Neutrophil (primary cell): ENCODE data around the gene PREB.

Source experiments
- H3K27ac ChIP-seq: fragments of 200-600 bp; sonication (generic); 2 replicates; pipeline ENCODE4 v1.5.1; 2016; ENCODE audit warnings: mild to moderate bottlenecking, moderate library complexity
- H3K27me3 ChIP-seq: fragments of 200-600 bp; sonication (generic); 2 replicates; pipeline ENCODE4 v1.6.0; 2016; ENCODE audit warnings: mild to moderate bottlenecking
- H3K36me3 ChIP-seq: fragments of 200-600 bp; sonication (generic); 2 replicates; pipeline ENCODE4 v1.5.1; 2017
- H3K4me1 ChIP-seq, 2 experiments: fragments of 200-600 bp in 1 of 2; sonication (generic) in 1 of 2; 1 replicate in 1 of 2; 2 replicates in 1 of 2; pipeline versions ENCODE4 v1.5.1 to v1.6.1; 2013 to 2016; ENCODE audit warnings: low read depth in 1 of 2, low read length in 1 of 2, mild to moderate bottlenecking in 1 of 2, moderate library complexity in 1 of 2; ENCODE audit not compliant: control insufficient read depth in 1 of 2, insufficient read depth in 1 of 2
- H3K4me3 ChIP-seq, 2 experiments: fragments of 200-600 bp in 1 of 2; sonication (generic) in 1 of 2; 1 replicate in 1 of 2; 2 replicates in 1 of 2; pipeline ENCODE4 v1.5.1; 2013 to 2016; ENCODE audit warnings: low read depth in 1 of 2, low read length in 1 of 2, mild to moderate bottlenecking in 1 of 2, moderate library complexity in 1 of 2
- H3K9me3 ChIP-seq: fragments of 200-600 bp; sonication (generic); 2 replicates; pipeline ENCODE4 v1.5.1; 2016
- CTCF ChIP-seq: fragments of 200-600 bp; sonication (generic); IDR thresholded peaks from 2 replicates; pipeline ENCODE4 v1.5.1; 2016; ENCODE audit warnings: antibody characterized with exemption

The PREB gene

GRCh38 chr2:27150639-27151230 lies 16.3 kb upstream of the PREB start:
- Histone ChIP-seq H3K27me3 (no peaks in the 10 kb centered on the region), H3K9me3 (no peaks in the 10 kb centered on the region), H3K4me1 (no peaks in the 10 kb centered on the region), H3K36me3 (no peaks in the 10 kb centered on the region), H3K27ac (no peak overlapping the region), H3K4me3 (no peak overlapping the region)
- TF ChIP-seq CTCF = no peak

DNA sequence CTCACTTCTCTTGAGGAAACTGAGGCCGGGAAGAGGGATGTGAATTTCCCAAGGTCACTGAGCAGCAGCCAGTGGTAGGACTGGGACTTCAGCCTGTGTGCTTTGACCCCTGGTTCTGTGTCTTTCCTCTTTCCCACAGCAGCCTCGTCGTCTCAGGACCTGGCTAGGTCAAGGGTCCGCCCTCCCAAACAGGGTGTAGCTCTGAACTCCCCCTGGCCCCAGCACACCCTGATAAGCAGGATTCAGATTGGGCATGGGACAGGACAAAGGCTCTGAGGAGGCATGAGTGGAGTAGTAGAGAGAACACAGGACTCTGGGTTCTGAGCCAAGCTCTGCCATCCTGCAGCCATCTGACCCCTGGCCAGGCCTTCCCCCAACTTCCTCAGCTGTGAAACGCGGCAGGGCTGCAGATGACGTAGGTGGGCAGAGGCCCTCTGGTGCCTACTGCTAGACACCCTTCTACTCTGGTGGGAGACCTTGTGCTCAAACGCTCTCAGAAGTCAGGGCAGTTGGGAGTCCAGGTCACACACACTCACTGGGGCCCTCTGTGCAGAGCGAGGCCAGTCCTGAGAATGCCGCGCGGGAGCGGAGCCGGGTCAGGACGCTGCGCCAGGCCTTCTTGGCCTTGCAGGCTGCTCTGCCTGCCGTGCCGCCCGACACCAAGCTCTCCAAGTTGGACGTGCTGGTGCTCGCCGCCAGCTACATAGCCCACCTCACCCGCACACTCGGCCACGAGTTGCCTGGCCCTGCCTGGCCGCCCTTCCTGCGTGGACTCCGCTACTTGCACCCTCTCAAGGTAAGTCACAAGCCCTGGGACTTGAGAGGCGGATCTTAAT lies 15.4 kb upstream of the PREB start:
- no peaks in the 10 kb centered on the region for H3K9me3 ChIP-seq
- no peaks in the 10 kb centered on the region for H3K36me3 ChIP-seq
- peaks cover 4% of the 10 kb centered on the region for H3K27me3 ChIP-seq
- H3K4me1 ChIP-seq = no peaks in the 10 kb centered on the region
- no peak for TF ChIP-seq CTCF
- no peak overlapping the region for H3K4me3 ChIP-seq
- no peak overlapping the region for H3K27ac ChIP-seq

DNA sequence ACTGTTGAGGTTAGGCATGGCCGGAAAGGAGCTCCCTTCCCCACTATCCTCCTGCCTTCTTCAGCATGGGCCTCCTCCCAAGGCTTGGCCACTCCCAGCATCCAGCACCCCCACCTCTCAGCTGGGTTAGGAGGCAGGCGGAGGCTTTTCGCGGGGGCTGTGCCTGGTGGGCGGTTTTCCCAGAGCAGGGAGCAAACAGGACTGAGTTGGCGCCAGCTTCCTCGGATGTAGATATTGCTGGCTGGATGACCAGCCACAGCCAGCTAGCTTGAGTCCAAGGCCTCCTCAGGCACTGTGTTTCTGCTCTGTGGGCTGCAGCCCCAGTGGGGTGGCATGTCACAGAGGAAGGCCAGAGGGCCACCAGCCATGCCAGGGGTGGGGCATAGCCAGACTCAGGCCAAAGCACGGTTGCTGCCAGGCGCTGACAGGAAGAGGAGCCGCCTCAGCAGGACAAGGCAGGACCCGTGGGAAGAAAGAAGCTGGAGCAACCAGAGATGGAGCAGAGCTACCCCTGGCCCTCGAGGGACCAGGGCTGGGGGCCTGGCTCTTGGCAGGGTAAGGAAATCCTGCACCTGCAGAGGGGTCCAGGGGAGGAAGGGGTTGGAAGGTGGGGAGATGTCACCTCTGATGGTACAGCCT lies 14.5 kb upstream of the PREB start, which contains the start of gene TCF23:
Gene TCF23, plus strand, starts transcription at position 204 of the 639 bp plus-strand sequence. Its CDS starts 130 bp downstream, at position 334.
- peaks cover 8% of the 10 kb centered on the region for H3K27me3 ChIP-seq
- no peak within 1 kb of the TSS for H3K4me3 ChIP-seq
- no peaks in the 10 kb centered on the region for H3K4me1 ChIP-seq
- TF ChIP-seq CTCF = no peak
- H3K36me3 ChIP-seq = no peaks in the 10 kb centered on the region
- no peaks in the 10 kb centered on the region for H3K9me3 ChIP-seq
- H3K27ac ChIP-seq = no peak within 1 kb of the TSS

DNA sequence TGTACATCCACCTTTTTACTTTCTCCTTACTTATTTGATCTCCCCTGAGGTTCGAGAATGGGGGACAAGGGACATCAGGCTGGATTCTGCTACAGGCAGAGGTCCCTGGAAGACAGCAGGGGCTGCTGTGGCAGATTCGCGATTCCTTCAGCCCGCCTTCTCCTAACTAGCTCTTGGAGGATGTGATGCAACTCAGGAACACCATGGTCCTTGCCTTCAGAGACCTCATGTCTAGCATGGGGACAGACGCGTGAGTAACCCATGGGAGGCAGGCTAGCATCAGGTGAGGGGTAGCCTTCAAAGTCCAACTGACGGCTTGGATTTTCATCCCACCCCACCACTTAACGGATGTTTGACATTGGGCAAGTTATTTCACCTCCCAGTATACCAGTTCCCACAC lies 13.5 kb upstream of the PREB start:
- H3K4me3 ChIP-seq = no peak overlapping the region
- no peak overlapping the region for H3K27ac ChIP-seq
- H3K4me1 ChIP-seq = no peaks in the 10 kb centered on the region
- no peaks in the 10 kb centered on the region for H3K36me3 ChIP-seq
- H3K27me3 ChIP-seq = peaks cover 13% of the 10 kb centered on the region
- no peaks in the 10 kb centered on the region for H3K9me3 ChIP-seq
- TF ChIP-seq CTCF = no peak

- Histone ChIP-seq H3K9me3 (no peaks in the 10 kb centered on the region), H3K4me3 (no peak overlapping the region), H3K36me3 (no peaks in the 10 kb centered on the region), H3K4me1 (no peaks in the 10 kb centered on the region), H3K27ac (no peak overlapping the region), H3K27me3 (peaks cover 23% of the 10 kb centered on the region)
- TF ChIP-seq CTCF = no peak
Measured at GRCh38 chr2:27145682-27146081, 11.2 kb upstream of the PREB start.
